Keratinocyte (primary cell): ENCODE data around the gene CYB561A3. TPM values are rescaled to one million over a fixed set of nuclear protein-coding genes. Genes with fewer than 3 reads are reported as not detected.

Source experiments
- DNase-seq: peaks from one replicate; pipeline ENCODE4 v3.0.0-alpha.2; 2011; ENCODE audit warnings: low read depth, missing footprints, low spot score
- FAIRE-seq: peaks from 2 replicates; lab custom pipeline; 2011; peaks lifted over from hg19 to GRCh38; lab: Jason Lieb, UNC
- H2AFZ ChIP-seq: 2 replicates; pipeline ENCODE4 v1.6.0; 2012; ENCODE audit warnings: low read length, control low read depth, inconsistent platforms; ENCODE audit not compliant: control insufficient read depth
- H3K27ac ChIP-seq: 2 replicates; pipeline ENCODE4 v1.5.1; 2011; ENCODE audit warnings: low read length; ENCODE audit not compliant: control insufficient read depth, insufficient read depth
- H3K27me3 ChIP-seq: 3 replicates; pipeline ENCODE4 v1.6.0; 2011; ENCODE audit warnings: low read length; ENCODE audit not compliant: control insufficient read depth, insufficient read depth; ENCODE audit errors: extremely low read depth
- H3K36me3 ChIP-seq, 2 experiments: 2 replicates in 1 of 2; 3 replicates in 1 of 2; pipeline ENCODE4 v1.5.1; 2011; ENCODE audit warnings: low read length in 2 of 2, mild to moderate bottlenecking in 1 of 2; ENCODE audit not compliant: control insufficient read depth in 2 of 2, insufficient read depth in 2 of 2; ENCODE audit errors: extremely low read depth in 1 of 2
- H3K4me1 ChIP-seq: 3 replicates; pipeline ENCODE4 v1.5.1; 2011; ENCODE audit warnings: low read length; ENCODE audit not compliant: control insufficient read depth, insufficient read depth; ENCODE audit errors: extremely low read depth
- H3K4me2 ChIP-seq: 3 replicates; pipeline ENCODE4 v1.6.0; 2011; ENCODE audit warnings: low read depth, low read length; ENCODE audit not compliant: control insufficient read depth, insufficient read depth; ENCODE audit errors: extremely low read depth
- H3K4me3 ChIP-seq, 3 experiments: fragments of 200-600 bp in 1 of 3; sonication (generic) in 1 of 3; 2 replicates in 2 of 3; 3 replicates in 1 of 3; pipeline ENCODE4 v1.5.1; 2011 to 2016; ENCODE audit warnings: low read length in 3 of 3, mild to moderate bottlenecking in 3 of 3, control low read depth in 2 of 3, inconsistent platforms in 1 of 3, low read depth in 1 of 3, mixed read lengths in 1 of 3, mixed run types in 1 of 3, moderate library complexity in 1 of 3; ENCODE audit not compliant: control insufficient read depth in 2 of 3, insufficient read depth in 2 of 3; ENCODE audit errors: extremely low read depth in 1 of 3
- H3K79me2 ChIP-seq: 2 replicates; pipeline ENCODE4 v1.6.0; 2012; ENCODE audit warnings: low read length; ENCODE audit not compliant: control insufficient read depth, insufficient read depth
- H3K9ac ChIP-seq: 3 replicates; pipeline ENCODE4 v1.6.0; 2011; ENCODE audit warnings: low read length; ENCODE audit not compliant: control insufficient read depth, insufficient read depth; ENCODE audit errors: extremely low read depth
- H3K9me1 ChIP-seq: 3 replicates; pipeline ENCODE4 v1.6.0; 2011; ENCODE audit warnings: low read length; ENCODE audit not compliant: control insufficient read depth, insufficient read depth; ENCODE audit errors: extremely low read depth
- H3K9me3 ChIP-seq: 2 replicates; pipeline ENCODE4 v1.5.1; 2012; ENCODE audit warnings: low read depth, low read length; ENCODE audit not compliant: control insufficient read depth
- H4K20me1 ChIP-seq: 3 replicates; pipeline ENCODE4 v1.6.0; 2011; ENCODE audit warnings: low read length; ENCODE audit not compliant: control insufficient read depth, insufficient read depth; ENCODE audit errors: extremely low read depth
- CTCF ChIP-seq, 3 experiments: IDR thresholded peaks in 1 of 3; conservative IDR thresholded peaks in 1 of 3; optimal IDR thresholded peaks in 1 of 3; 2 replicates in 2 of 3; 3 replicates in 1 of 3; pipeline versions ENCODE3 to v1.5.1; 2011; ENCODE audit warnings: low read length in 3 of 3, mild to moderate bottlenecking in 3 of 3, moderate library complexity in 2 of 3, control low read depth in 1 of 3, inconsistent platforms in 1 of 3; ENCODE audit not compliant: insufficient read depth in 2 of 3; ENCODE audit errors: extremely low read depth in 1 of 3
- EZH2 ChIP-seq: IDR thresholded peaks from one replicate; pipeline ENCODE4 v1.6.1; 2012; ENCODE audit warnings: inconsistent platforms, mild to moderate bottlenecking, low read length, moderate library complexity
- dilution Hi-C: fragments of 300-500 bp; cut with MboI; formaldehyde crosslinking; loops from one replicate; pipeline ENCODE4 v1.7.0; 2020; ENCODE audit warnings: low sequenced_read_pairs; ENCODE audit not compliant: extremely low pct_ligation_motif_present
- polyA plus RNA-seq, 5 experiments: library from polyadenylated mRNA; depleted of rRNA in 3 of 5; stranded (reverse) in 3 of 5; stranded (forward) in 1 of 5; unstranded in 1 of 5; fragments of >200 nt; gene quantifications; 1 replicate in 1 of 5; 2 replicates in 3 of 5; 3 replicates in 1 of 5; pipeline versions ENCODE4 v1.2.1 to v1.2.3, GENCODE V29; 2011 to 2012; ENCODE audit warnings: missing spikeins in 2 of 5, low read depth in 1 of 5, low replicate concordance in 1 of 5

Gene CYB561A3
- polyA plus RNA-seq, 1 donor (not counting 4 experiments of a cell fraction or from before 2014, with no cell fraction given): 42.3 TPM

- Histone ChIP-seq H3K9me1 (no peaks in the 10 kb centered on the region), H4K20me1 (no peaks in the 10 kb centered on the region), H3K9me3 (no peaks in the 10 kb centered on the region), H3K4me1 (peaks cover 13% of the 10 kb centered on the region), H3K27me3 (no peaks in the 10 kb centered on the region), H3K4me2 (no peak overlapping the region), H3K36me3 (peaks cover 7 to 15% of the 10 kb centered on the region in 2 experiments), H3K79me2 (peaks cover 35% of the 10 kb centered on the region), H3K9ac (no peak overlapping the region), H3K4me3 (no peak overlapping the region), H2AFZ (no peak overlapping the region), H3K27ac (no peak overlapping the region)
- dilution Hi-C loops: no loop called here
- DNase-seq (no peak), FAIRE-seq (no peak)
- TF ChIP-seq CTCF (optimal IDR thresholded peaks at IDR 0.05 in 1 of 3, IDR thresholded peaks at IDR 0.05 in 1 of 3, conservative IDR thresholded peaks at IDR 0.05 in 1 of 3; ENCODE audit: extremely low read depth in 1 of 3, insufficient read depth in 2 of 3, low read length in 3 of 3): no peak
- TF ChIP-seq EZH2: no peak
Observed at GRCh38 chr11:61359516-61359915, 2.2 kb downstream of the CYB561A3 start.

DNA sequence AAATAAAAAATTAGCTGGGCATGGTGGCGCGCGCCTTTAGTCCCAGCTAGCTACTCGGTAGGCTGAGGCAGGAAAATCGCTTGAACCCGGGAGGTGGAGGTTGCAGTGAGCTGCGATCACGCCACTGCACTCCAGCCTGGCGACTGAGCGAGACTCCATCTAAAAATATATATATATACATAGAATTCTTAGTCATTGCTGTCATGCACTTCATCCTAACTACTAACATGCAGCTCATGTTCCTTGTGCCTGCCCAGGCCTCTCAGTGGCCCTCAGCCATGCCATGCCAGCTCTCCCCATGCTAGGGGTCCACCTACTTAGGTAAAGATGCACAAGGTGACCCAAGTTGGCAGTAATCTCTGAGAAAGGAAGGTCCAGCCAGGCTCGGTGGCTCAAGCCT lies 3.1 kb downstream of the CYB561A3 start:
- H3K9me3 ChIP-seq: no peaks in the 10 kb centered on the region
- no peak overlapping the region for H3K9ac ChIP-seq
- peaks cover 3 to 8% of the 10 kb centered on the region in 2 experiments for H3K36me3 ChIP-seq
- H3K4me3 ChIP-seq: no peak overlapping the region
- no peak overlapping the region for H3K4me2 ChIP-seq
- H3K79me2 ChIP-seq: peaks cover 26% of the 10 kb centered on the region
- no peaks in the 10 kb centered on the region for H4K20me1 ChIP-seq
- DNase-seq: no peak
- no peak for FAIRE-seq
- no peak for TF ChIP-seq CTCF (optimal IDR thresholded peaks at IDR 0.05 in 1 of 3, IDR thresholded peaks at IDR 0.05 in 1 of 3, conservative IDR thresholded peaks at IDR 0.05 in 1 of 3; ENCODE audit: extremely low read depth in 1 of 3, insufficient read depth in 2 of 3, low read length in 3 of 3)
- no peak for TF ChIP-seq EZH2
- H3K27ac ChIP-seq: no peak overlapping the region
- dilution Hi-C loops: no loop called here
- peaks cover 12% of the 10 kb centered on the region for H3K4me1 ChIP-seq
- no peak overlapping the region for H2AFZ ChIP-seq
- H3K27me3 ChIP-seq: no peaks in the 10 kb centered on the region
- no peaks in the 10 kb centered on the region for H3K9me1 ChIP-seq
